UCSD-AML1 (cell line): ENCODE data around the gene EXOC4.

Source experiments
- DNase-seq: peaks from one replicate; lab custom pipeline; 2025; ENCODE audit not compliant: unreplicated experiment; lab: John Stamatoyannopoulos, UW

EXOC4 gene

GRCh38 chr7:133529861-133530260, 277.0 kb downstream of the EXOC4 start:
- no peak for DNase-seq

- no peak for DNase-seq
Measured at GRCh38 chr7:133530682-133531081, 277.8 kb downstream of the EXOC4 start.

- no peak for DNase-seq
Measured at GRCh38 chr7:133534816-133535215, 281.9 kb downstream of the EXOC4 start.

- DNase-seq = no peak
Measured at GRCh38 chr7:133535308-133535707, 282.4 kb downstream of the EXOC4 start.

- DNase-seq = no peak
Measured at GRCh38 chr7:133536450-133536849, 283.6 kb downstream of the EXOC4 start.

- DNase-seq = no peak
Measured at GRCh38 chr7:133539016-133539415, 286.1 kb downstream of the EXOC4 start.

- no peak for DNase-seq
Measured at GRCh38 chr7:133540096-133540860, 287.4 kb downstream of the EXOC4 start.

- DNase-seq = no peak
Measured at GRCh38 chr7:133542209-133542780, 289.4 kb downstream of the EXOC4 start.

GRCh38 chr7:133543657-133544056, 290.8 kb downstream of the EXOC4 start:
- DNase-seq = no peak

GRCh38 chr7:133545618-133546017, 292.7 kb downstream of the EXOC4 start:
- no peak for DNase-seq

- no peak for DNase-seq
Measured at GRCh38 chr7:133547981-133548380, 295.1 kb downstream of the EXOC4 start.

GRCh38 chr7:133549633-133550032, 296.8 kb downstream of the EXOC4 start:
- no peak for DNase-seq

- DNase-seq = no peak
Measured at GRCh38 chr7:133550145-133550544, 297.3 kb downstream of the EXOC4 start.

- DNase-seq = no peak
Measured at GRCh38 chr7:133550811-133551210, 297.9 kb downstream of the EXOC4 start.

- DNase-seq = no peak
Measured at GRCh38 chr7:133551466-133551865, 298.6 kb downstream of the EXOC4 start.

- DNase-seq = no peak
Measured at GRCh38 chr7:133552079-133552478, 299.2 kb downstream of the EXOC4 start.

GRCh38 chr7:133554330-133554729, 301.5 kb downstream of the EXOC4 start:
- DNase-seq = no peak

- no peak for DNase-seq
Measured at GRCh38 chr7:133556048-133556447, 303.2 kb downstream of the EXOC4 start.

GRCh38 chr7:133556553-133556952, 303.7 kb downstream of the EXOC4 start:
- DNase-seq = no peak

GRCh38 chr7:133560900-133561299, 308.0 kb downstream of the EXOC4 start:
- DNase-seq = no peak

GRCh38 chr7:133561396-133561795, 308.5 kb downstream of the EXOC4 start:
- no peak for DNase-seq

- no peak for DNase-seq
Measured at GRCh38 chr7:133562621-133563020, 309.7 kb downstream of the EXOC4 start.

- DNase-seq = no peak
Measured at GRCh38 chr7:133563251-133563650, 310.4 kb downstream of the EXOC4 start.
